NCI-H128 (cell line): Measurements from ENCODE around the gene NSDHL.

Source experiments
- DNase-seq: peaks from one replicate; lab custom pipeline; 2025; ENCODE audit not compliant: unreplicated experiment; lab: John Stamatoyannopoulos, UW

NSDHL gene

DNA sequence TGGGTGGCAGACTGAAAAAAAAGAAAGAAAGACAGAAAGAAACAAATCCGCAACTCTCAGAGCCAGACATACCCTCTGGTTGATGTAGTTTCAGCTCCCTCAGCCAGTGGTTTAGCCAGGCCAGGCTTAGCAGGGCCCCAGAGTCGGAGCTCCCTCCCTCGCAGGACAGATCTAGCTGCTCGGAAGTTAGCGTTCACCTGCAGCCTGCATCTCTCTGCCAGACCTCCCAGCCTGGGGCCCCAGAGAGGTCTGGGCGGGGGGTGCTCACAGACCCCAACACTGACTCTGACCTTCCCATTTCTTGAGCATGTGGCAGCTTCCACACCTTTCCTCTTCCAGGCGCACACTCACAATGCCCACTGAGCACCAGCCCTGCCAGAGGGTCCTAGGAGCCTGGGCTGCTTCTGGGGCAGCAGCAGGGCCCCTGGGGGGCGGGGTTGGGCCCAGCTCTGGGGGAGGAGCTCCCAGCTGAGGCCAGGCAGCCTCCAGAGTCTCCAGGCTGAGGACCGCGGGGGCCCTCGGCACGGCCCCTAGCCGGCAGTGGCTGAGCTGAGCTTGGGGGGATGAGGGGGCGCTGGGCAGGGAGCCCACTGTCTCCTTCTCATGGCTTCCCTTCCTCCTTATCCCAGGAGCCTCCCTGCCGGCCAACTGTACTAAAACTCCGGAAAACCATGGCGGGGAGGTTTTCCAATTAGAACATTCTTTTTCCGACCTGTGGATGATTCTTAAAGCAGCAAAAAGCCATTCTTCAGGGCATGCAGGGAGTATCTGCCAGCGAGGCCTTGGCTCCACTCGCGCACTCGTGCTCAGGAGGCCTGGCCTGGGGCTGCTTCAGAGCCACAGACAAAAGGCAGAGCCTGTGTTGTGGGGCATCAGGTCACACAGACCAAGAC is 62.4 kb downstream of the NSDHL start:
- DNase-seq = no peak

DNA sequence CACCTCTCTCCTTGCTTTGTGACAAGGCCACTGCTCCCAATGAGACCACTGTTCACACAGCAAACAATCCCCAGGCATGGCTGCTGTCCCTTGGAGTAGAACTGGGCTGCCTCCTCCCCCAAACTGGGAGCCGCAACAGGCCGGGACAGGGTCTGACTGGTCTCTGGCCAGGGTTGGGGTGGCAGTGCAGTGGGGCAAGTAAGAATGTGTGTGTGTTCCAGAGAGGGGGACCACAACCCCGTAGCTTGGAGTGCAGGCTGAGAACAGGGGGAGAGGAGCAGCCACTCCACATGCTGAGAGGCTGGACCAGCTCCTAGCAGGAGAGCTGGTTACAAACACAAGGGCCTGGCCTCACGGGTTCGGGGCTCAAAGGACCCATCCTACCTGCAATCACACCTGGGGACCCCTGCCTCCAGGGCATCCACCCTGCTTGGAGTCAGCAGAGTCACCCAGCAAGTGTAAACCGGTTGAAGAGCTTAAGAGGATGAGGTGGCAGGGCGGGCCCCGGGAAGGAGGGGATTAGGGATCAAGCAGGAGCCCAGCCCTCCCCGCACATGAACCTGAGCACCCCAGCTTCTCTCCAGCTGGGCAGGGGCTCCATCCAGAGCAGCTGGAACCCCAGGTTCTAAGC is 63.2 kb downstream of the NSDHL start:
- no peak for DNase-seq

DNA sequence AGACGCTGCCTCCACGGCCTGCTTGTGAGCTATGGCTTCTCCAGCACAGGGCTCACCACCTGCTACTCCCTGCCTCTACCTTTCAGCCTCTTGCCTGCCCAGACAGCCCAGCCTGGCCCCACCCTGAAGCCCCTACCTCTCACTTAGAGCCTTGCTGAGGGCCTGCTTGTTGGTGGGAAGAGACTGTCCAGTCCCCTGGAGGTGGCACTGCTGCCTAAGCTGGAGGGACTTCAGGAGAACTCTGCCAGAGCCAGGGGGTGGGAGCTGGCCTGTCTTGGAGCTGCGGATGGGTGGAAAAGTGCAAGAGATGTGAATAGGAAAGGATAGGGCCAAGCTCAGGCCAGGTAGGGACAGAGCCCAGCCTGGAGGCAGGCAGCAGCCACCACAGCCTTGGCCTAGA is 64.3 kb downstream of the NSDHL start:
- no peak for DNase-seq

DNA sequence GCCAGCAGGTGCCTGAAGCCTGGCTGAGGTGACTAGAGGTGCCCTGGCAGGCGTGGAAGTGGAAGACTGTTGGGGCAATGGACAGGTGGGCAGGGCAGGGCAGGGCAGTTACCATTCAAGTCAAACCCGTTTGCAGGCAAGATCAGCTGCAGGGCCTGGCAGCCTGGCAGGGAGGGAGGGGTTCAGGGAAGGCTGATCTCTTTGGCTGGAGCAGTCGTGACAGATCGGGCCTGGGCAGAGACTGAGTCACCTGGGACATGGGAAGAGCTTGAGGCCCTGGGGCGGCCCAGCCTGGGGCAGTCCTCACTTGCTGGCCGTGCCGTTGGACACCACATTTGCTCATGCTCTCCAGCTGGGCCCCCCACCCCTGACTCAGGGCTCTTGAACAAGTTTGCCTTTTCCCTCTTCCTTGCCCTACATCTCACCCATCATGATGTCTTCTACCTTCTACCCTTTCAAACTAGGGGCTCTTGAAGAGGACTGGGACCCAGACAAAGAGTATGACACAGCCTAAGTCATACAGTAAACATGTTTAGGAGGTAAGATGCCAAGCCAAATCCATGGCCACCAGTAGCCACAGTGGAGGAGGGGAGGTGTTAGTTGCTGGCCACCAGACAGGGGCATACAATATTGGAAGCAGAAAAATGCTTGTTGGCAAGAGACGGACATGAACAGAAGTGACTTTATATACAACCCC is 65.0 kb downstream of the NSDHL start:
- no peak for DNase-seq

DNA sequence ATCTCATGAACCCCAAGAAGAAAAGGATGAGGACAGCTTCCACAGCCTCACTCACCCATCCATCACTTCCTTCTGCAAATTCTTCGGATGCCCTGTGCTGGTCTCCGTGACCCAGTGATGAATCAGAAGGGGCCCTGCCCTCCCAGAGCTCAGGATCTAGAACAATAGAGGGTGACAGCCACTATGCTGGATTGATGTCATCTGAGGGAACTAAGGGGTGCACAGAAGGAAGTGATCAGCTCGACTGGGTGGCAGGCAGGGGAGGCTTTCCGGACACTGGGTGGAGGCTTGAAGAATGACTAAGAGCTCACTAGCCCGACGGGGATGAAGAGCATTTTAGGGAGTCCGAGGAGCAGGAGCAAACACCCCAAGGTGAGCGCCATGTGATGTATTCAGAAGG is 65.6 kb downstream of the NSDHL start:
- DNase-seq = no peak

DNA sequence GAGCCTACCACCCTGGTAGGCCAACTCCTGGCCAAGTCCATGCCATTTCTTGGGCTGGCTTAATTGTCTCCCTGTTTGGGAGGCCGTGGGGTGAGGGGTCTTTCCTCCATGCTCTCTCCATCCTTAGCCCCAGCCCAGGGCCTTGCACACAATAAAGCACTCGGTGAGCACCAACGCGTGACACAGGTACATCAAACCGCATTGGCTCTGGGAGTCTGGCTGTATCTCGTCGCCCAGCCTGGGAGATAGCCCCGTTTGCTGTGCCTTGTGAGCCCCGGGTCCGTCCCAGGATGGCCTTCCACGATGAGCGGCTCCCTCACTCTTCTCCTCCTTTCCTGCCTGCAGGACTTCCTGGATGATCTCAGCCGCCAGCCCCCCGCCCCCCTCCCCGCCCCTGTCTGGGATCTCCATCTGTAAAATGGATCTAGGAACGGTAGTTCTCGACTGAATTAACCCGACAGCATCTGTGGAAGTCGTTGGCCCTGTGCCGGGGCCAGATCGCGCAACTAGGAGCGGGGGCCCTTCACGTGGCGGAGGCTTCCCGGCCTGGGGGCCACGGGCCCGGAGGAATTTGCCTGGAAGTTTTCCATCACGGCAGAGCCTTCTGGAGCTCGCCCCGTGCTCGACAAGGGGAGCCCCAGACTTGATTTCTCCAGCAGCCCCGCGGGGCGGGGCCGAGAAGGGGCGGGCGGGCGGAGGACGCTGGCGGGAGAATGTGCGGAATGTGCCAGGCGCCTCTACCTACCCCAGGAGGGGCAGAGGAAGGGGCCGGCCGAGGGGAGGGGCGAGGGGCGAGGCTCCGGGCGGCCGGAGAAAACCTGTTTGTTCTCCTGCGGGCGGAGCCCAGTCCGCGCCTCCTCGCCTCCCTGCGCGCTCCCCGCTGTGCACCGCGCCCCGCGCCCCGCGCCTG is 66.6 kb downstream of the NSDHL start, which contains the start of gene ZNF185:
Gene ZNF185, plus strand, starts transcription at position 846 of the 910 bp plus-strand sequence. CDS start 16,423 bp downstream, outside the sequence.
- no peak for DNase-seq

DNA sequence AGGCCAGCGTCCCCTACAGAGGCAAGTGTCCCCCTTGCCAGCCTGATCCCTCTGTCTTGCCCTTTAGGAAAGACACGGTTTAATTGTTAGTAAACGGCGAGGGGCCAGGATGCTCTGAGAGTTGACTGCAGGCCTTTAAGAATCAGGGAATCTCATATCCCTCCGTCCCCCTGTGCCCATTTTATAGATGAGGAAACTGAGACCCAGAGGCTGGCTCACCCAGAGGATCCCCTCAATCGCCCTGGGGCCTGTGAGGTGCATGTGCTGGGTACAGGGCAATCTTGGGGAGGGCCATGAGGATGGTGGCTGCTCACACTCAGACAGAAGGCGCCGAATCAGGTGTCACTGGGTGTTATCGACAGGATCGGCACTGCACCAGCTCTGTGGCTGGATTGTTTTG is 67.6 kb downstream of the NSDHL start:
- no peak for DNase-seq

DNA sequence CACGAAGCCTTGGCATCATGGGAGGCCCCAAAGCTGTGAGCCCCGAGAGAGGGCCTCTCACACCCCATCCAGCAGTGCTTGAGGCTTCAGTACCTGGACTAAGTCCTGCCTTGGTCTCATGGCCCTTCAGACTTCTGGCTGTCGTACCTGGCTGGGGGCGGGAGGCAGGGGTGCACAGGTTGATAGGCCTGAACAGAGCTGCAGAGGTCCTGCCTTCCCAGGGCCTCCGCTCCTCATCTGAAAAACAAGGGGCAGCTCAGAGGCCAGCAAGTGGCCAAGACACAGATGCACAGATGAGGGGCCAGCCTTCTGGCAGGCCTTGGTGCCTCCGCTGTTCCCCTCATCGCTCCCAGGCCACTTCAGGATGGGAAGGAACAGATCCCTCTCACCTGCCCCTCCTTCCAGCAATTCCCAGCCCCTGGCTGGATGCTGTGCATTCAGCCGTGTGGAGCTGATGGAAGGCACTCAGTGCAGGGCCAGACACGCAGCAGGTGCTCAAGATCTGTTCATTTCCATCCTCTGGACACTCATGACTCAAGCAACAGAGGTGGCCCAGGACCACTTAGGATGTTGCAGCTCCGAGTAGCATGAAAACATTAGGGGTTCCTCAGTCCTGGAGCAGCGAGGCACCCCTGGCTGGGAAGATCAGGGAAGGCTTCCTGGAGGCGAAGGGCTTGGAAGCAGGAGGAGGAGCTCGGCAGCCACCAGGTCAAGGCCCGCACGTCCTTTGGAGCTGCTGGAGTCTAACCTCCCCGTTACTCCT is 68.4 kb downstream of the NSDHL start:
- no peak for DNase-seq

DNA sequence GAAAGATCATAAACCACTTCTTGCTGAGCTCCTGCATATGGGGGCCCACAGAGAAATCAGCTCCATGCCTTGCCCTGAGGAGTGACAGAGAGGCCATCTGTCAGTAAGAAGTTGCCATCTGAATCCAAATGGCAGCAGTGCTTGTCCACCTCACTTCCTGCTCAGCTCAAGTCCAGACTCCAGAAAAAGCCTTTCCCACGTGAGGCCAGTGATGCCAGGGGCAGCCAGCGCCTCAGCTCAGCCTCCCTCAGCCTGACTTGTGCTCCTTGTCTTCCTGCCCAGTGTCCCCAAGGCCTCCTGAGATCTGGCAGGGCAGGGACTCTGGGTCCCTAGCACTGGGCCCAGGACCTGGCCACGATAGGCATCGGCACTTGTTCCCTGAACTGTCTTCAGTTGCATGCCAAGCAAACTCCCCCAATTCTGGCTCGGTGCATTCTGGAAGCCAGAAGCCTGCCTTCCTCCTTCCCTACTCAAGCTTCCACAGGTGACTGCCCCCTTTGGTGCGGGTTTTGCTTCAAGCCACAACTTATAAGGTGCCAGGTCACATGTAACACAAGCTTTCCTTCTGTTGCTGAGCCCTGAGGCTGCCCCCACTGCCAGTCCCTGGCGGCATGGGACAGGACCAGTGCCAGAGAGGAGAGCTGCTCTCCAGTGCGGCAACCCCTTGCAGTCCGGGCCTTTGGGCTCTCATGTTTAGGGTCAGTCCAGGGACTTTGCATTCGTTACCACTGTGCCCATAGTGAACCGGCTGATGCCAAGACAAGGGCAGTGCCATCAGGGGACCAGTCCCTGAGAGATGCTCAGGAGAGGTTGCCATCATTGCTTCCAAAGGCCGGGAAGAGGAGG is 69.2 kb downstream of the NSDHL start:
- DNase-seq = no peak

DNA sequence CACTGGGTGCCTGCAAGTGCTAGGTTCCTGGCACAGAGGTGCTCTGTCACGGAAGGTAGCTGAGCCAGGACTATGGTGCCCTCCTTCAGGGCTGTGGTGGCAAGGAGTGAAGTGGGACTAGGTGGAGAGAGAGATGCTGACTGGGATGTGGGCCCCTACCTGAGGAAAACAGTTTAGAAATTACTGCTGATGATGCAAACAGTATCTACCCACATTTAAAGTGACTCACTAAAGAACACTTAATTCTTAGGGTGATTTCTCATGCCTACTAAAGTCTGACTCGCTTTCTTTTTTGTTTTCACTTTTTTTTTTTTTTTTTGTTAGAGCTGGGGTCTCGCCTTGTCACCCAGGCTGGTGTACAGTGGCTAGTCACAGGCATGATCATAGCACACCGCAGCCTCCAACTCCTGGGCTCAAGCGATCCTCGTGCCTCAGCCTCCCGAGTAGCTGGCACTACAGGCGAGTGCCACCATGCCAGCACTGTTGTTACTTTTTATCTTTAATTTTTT is 70.1 kb downstream of the NSDHL start:
- DNase-seq = no peak

DNA sequence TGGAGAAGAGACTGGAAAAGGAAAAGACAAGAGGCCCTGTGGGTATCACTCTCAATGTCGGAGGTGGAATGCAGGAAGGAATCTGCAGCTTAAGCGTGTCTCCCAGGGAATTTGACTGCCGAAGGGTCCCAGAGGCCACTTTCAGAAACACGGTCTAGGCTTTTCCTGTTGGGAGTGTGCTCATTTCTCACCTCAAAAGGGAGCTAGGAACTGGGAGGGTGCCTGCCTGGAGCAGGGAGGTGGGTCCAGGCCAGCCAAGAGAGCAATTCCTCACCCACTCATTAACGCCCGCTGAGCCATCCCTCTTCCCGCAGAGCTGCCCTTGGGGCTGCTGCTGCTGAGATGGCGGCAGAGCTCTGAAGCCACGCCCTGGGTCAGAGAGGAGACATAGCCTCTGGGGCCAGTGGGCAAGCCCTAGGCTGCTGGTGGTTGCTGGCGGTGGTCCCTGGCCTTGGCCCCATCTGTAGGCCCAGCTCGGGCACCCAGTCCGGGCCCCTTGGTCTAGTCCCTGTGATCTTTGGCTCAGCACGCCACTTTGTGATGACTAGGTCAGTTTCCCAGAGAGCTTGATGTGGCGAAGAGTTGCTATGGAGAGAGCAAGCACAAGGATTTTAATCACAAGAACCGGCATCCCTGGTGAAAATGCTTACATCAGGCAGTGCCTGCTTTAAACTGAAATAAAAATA is 71.1 kb downstream of the NSDHL start:
- DNase-seq = no peak

DNA sequence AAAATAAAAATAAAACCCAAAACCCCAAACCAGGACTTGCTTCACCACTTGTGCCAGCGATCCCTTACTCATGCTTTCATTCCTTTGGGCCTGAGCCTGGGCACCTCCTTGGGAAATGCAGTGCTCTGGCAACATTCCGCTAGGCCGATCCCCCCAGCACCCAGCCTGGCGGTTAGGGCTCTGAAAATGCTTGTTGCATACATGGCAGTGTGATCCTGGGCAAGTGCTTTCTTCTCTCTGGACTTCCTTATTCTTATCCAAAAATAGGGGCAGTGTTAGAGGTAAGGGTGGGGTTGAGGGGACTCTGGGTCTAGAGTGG is 71.6 kb downstream of the NSDHL start:
- DNase-seq = no peak

DNA sequence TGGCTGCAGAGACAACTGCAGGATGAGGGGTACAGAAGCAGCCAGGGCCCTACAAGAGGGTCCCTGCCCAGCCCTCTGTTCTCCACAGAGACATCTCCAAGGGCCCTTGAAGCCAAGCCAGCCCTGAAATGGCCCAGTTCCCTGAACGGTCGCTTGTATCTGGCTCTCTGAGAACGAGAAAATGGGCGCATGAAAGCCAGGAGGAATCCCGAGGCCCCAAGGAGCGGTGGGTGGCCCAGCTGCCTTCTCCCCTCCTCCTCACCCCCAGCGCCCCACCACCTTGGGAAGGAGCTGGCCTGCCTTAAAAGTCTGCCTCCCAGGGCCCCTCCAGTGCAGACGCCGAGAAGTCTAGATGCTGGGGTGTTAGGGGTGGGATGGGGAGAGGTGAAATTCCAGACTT is 72.7 kb downstream of the NSDHL start:
- DNase-seq = no peak

DNA sequence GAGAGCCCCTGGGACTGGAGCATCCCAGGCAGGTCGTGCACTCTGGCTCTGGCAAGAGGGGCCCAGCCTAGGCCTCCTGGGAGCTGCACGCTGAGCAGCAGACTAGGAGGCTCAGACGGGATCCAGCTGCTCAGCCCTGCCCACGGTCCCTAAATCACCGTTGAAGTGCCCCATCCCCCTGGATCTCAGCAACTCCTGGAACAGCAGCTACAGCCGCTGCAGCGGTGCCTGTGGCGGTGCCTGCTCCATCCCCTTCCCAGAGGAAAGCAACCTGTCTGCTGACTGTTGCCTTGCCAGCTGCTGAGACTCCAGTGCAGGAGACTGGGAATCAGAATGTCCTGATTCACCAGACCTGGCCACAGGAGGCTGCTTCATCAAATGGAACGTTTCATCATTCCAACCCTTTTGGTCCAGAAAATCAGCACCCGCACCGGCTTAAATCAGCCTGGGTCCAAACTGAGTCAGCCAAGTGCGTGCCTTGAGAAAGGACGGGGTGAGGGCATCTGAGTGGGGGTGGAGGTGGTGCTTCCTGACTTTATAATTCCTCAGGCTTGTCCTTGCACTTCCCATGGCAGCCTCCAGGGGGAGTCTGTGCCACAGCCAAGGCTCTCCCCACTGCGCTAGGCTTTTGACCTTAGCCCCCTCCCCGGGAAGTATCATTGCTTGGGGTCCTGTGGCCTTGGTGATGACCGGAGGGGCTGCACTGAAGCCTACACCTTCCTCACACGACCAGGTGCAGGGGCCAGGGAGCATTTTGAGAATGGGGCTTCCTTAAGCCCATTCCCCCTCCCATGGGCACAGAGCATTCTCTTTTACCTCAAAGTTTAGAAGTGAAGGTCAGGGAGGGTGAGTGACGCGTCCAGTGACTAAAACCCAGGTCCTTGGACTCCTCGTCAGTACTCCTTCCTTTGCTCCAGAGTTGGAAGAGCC is 73.6 kb downstream of the NSDHL start:
- no peak for DNase-seq

DNA sequence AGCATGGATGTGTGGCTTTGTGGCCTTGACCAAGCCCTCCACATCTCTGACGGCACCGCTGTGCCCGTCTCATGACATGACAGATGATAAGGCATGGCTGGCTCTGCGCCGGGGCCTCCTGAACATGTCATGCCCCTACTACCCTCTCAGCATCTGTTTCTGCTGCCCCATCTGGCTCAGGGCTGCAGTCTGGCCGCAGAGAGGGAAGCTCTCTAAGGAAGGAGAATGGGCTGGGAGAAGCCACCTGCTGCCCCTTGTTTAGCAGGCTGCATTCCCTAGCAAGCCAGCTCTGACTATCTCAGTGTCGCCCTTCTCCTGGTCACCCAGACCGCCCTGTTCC is 74.2 kb downstream of the NSDHL start:
- DNase-seq = no peak

DNA sequence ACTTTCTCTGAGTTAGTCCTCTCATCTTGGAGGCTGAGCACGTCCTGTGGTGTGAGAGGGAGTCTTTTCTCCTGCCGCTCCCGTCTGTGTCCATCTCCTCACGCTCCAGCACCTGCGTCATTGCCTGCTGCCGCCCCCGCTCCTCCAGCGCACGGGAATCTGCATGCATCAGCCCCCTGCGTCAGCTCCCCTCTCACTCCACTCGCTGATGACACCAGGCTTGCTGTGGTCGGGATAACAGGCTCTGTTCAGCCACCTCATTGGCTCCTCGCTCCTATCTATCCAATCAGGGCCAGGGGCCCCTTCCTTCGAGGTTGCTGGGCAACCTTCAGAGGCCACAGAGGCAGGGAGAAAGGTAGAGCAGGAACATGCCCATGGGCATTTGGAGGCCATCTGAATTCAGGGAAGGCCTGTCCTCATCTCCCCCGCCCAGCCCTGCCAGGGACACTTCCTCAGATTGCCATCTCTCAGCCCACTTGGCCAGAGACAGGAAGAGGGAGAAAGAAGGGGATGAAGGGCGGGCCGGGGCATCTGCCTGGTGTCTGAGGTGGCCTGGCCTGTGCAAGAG is 76.3 kb downstream of the NSDHL start:
- DNase-seq = no peak

DNA sequence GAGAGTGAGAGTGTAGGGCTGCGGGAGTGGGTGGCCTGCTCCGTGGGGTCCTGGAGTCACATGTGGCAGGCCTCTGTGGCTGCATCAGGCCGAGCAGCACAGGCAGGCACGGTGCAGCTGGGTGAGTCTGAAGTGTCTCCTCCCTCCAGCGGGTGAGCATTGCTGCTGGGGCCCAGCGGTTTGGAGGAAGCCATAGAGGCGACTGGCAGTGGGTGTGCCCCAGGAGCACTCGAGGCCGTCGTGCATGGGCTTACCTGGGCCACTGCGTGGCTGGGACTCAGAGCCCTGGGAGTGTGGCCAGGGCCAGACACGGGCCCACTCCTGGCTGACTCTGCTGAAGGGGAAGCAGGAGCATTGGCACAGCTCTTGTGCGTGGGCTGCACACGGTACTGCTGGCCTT is 77.6 kb downstream of the NSDHL start:
- DNase-seq = no peak
